Activated naive CD4-positive, alpha-beta T cell treated with anti-CD3 and anti-CD28 coated beads, Interleukin-2, amount 50 U/mL, for 16 hours (primary cell): ENCODE measurements around the gene SLC2A13.
"Not testable (repeated sequence)": the region's sequence is repeated elsewhere in the genome, so short reads cannot be mapped to it uniquely, and the experiment has no call there.

ENCODE experiments used
- DNase-seq: peaks from one replicate; pipeline ENCODE4 v3.0.0-alpha.2; 2020

Gene SLC2A13

GRCh38 chr12:39989501-39989900, 116.4 kb downstream of the SLC2A13 start:
- DNase-seq = no peak

GRCh38 chr12:39988574-39988973, 117.3 kb downstream of the SLC2A13 start:
- DNase-seq = no peak

GRCh38 chr12:39986674-39987073, 119.2 kb downstream of the SLC2A13 start:
- no peak for DNase-seq

GRCh38 chr12:39984670-39985069, 121.2 kb downstream of the SLC2A13 start:
- DNase-seq = no peak

GRCh38 chr12:39975374-39975918, 130.4 kb downstream of the SLC2A13 start:
- no peak for DNase-seq

GRCh38 chr12:39972119-39972518, 133.8 kb downstream of the SLC2A13 start:
- no peak for DNase-seq

GRCh38 chr12:39971348-39971747, 134.5 kb downstream of the SLC2A13 start:
- no peak for DNase-seq

- DNase-seq = no peak
These were observed 139.2 kb downstream of the SLC2A13 start for GRCh38 chr12:39966721-39967120.

- DNase-seq = no peak
These were observed 139.6 kb downstream of the SLC2A13 start for GRCh38 chr12:39966256-39966655.

GRCh38 chr12:39959467-39959866, 146.4 kb downstream of the SLC2A13 start:
- DNase-seq = no peak

- no peak for DNase-seq
These were observed 146.8 kb downstream of the SLC2A13 start for GRCh38 chr12:39959031-39959430.

- DNase-seq = no peak
These were observed 147.5 kb downstream of the SLC2A13 start for GRCh38 chr12:39958377-39958776.

- no peak for DNase-seq
These were observed 149.2 kb downstream of the SLC2A13 start for GRCh38 chr12:39956725-39957124.

- DNase-seq = no peak
These were observed 159.3 kb downstream of the SLC2A13 start for GRCh38 chr12:39946361-39947280.

- no peak for DNase-seq
These were observed 168.8 kb downstream of the SLC2A13 start for GRCh38 chr12:39937119-39937518.

- no peak for DNase-seq
These were observed 170.0 kb downstream of the SLC2A13 start for GRCh38 chr12:39935839-39936238.

- DNase-seq = no peak
These were observed 170.6 kb downstream of the SLC2A13 start for GRCh38 chr12:39935275-39935674.

GRCh38 chr12:39931857-39932256, 174.0 kb downstream of the SLC2A13 start:
- no peak for DNase-seq

GRCh38 chr12:39931231-39931630, 174.7 kb downstream of the SLC2A13 start:
- no peak for DNase-seq

GRCh38 chr12:39930101-39930500, 175.8 kb downstream of the SLC2A13 start:
- no peak for DNase-seq

- no peak for DNase-seq
These were observed 177.5 kb downstream of the SLC2A13 start for GRCh38 chr12:39928181-39928899.

- no peak for DNase-seq
These were observed 182.5 kb downstream of the SLC2A13 start for GRCh38 chr12:39923364-39923763.

- not testable (repeated sequence) for DNase-seq
These were observed 183.3 kb downstream of the SLC2A13 start for GRCh38 chr12:39922598-39922997.

GRCh38 chr12:39920647-39921046, 185.2 kb downstream of the SLC2A13 start:
- DNase-seq = no peak
